ENCODE measurements around the gene AMBP. TPM values are rescaled to one million over a fixed set of nuclear protein-coding genes. Genes with fewer than 3 reads are reported as not detected.

Gene AMBP
- polyA plus RNA-seq, 1 experiment = 0.22 TPM

DNA sequence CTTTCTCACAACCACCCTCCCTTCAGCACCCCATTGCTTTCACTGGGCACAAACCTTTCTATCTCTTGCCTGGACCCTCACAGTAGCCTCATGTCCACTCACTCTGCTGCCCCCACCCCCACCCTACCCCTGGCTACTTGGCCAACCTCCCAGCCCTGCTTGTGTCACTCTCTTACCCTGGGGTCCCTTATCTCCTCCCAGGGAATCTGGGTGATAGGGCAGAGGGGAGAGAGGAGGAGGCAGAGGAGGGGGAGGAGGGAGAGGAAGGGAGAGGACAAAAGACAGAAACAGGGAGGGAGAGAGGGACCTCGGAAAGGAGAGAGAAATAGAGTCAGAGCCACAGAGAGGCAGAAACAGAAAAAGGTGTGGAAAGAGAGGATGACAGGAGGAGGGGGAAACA lies 46.0 kb upstream of the AMBP start:
- Histone ChIP-seq H3K27me3 (ENCODE audit: control insufficient read depth, insufficient read depth, low read length) (peaks cover 22% of the 10 kb centered on the region), H3K4me3 (ENCODE audit: low read depth, low read length) (no peak overlapping the region), H3K36me3 (ENCODE audit: control insufficient read depth, insufficient read depth, low read length) (no peaks in the 10 kb centered on the region)
- DNase-seq (ENCODE audit: low read depth) = no peak
- ChIA-PET POLR2A (no interaction called here), CTCF (interaction anchor here (0.8 kb wide), 1 partner anchor 12 kb away, joined by 3 read pairs; no protein-coding TSS in a partner anchor)
- TF ChIP-seq, protein P1, sequence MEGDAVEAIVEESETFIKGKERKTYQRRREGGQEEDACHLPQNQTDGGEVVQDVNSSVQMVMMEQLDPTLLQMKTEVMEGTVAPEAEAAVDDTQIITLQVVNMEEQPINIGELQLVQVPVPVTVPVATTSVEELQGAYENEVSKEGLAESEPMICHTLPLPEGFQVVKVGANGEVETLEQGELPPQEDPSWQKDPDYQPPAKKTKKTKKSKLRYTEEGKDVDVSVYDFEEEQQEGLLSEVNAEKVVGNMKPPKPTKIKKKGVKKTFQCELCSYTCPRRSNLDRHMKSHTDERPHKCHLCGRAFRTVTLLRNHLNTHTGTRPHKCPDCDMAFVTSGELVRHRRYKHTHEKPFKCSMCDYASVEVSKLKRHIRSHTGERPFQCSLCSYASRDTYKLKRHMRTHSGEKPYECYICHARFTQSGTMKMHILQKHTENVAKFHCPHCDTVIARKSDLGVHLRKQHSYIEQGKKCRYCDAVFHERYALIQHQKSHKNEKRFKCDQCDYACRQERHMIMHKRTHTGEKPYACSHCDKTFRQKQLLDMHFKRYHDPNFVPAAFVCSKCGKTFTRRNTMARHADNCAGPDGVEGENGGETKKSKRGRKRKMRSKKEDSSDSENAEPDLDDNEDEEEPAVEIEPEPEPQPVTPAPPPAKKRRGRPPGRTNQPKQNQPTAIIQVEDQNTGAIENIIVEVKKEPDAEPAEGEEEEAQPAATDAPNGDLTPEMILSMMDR (IDR thresholded peaks at IDR 0.05; ENCODE audit: insufficient read depth, low read depth, low read length) = no peak

GRCh38 chr9:114123031-114123977 lies 45.2 kb upstream of the AMBP start:
- H3K36me3 ChIP-seq (ENCODE audit: control insufficient read depth, insufficient read depth, low read length) = no peaks in the 10 kb centered on the region
- H3K27me3 ChIP-seq (ENCODE audit: control insufficient read depth, insufficient read depth, low read length) = peaks cover 23% of the 10 kb centered on the region
- H3K4me3 ChIP-seq (ENCODE audit: low read depth, low read length) = no peak overlapping the region
- no peak for DNase-seq (ENCODE audit: low read depth)
- TF ChIP-seq, protein P1 (IDR thresholded peaks at IDR 0.05; ENCODE audit: insufficient read depth, low read depth, low read length) = no peak
- ChIA-PET CTCF (interaction anchor here (0.7 to 2.2 kb wide), 5 partner anchors 11 to 181 kb away, joined by 3 to 11 read pairs (median 3); no protein-coding TSS in a partner anchor), POLR2A (no interaction called here)

DNA sequence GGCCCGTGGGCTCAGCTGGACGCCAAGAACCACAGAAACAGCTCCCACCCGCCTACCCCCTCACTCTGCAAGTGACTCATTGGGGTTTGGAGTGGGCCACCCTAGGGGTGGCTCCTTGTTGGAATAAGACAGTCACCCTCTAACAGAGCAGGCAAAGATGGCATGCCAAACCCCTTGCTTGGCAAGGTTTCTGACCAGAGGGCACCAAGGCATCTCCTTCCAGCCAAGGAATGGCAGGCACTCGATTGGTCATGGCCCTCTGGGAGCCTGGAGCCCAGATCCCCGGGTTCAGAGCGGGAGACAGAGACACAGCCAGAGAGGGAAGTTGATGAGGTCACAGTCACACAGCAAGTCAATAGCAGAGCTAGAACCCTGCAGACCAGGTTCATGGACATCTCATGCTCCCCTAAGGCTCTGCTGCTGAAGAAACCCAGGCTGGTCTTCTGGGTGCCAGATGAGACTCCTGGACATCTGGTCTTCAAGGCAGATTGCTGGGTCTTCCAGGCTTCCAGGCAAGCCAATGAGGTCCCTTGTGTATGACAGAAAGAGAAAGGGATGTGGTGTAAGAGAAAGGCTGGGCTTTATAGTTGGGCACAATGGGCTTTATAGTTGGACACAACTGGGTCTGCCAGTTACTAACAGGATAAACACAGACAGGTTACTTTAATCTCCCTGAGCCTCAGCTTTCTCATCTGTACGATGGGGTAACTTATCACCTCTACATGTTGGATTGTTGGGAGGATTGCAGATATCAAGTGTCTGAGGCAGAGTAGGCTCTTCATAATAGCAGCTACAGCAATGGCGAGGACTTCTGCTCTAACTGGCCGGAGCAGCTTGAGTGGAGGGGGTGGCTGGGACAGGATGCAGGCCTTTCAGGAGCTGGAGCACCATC lies 44.3 kb upstream of the AMBP start:
- Histone ChIP-seq H3K27me3 (ENCODE audit: control insufficient read depth, insufficient read depth, low read length) (peaks cover 25% of the 10 kb centered on the region), H3K4me3 (ENCODE audit: low read depth, low read length) (no peak overlapping the region), H3K36me3 (ENCODE audit: control insufficient read depth, insufficient read depth, low read length) (no peaks in the 10 kb centered on the region)
- DNase-seq (ENCODE audit: low read depth) = no peak
- ChIA-PET CTCF (interaction anchor here (0.7 to 2.2 kb wide), 4 partner anchors 11 to 182 kb away, joined by 3 to 11 read pairs (median 4); no protein-coding TSS in a partner anchor), POLR2A (no interaction called here)
- TF ChIP-seq, protein P1 (IDR thresholded peaks at IDR 0.05; ENCODE audit: insufficient read depth, low read depth, low read length) = no peak

DNA sequence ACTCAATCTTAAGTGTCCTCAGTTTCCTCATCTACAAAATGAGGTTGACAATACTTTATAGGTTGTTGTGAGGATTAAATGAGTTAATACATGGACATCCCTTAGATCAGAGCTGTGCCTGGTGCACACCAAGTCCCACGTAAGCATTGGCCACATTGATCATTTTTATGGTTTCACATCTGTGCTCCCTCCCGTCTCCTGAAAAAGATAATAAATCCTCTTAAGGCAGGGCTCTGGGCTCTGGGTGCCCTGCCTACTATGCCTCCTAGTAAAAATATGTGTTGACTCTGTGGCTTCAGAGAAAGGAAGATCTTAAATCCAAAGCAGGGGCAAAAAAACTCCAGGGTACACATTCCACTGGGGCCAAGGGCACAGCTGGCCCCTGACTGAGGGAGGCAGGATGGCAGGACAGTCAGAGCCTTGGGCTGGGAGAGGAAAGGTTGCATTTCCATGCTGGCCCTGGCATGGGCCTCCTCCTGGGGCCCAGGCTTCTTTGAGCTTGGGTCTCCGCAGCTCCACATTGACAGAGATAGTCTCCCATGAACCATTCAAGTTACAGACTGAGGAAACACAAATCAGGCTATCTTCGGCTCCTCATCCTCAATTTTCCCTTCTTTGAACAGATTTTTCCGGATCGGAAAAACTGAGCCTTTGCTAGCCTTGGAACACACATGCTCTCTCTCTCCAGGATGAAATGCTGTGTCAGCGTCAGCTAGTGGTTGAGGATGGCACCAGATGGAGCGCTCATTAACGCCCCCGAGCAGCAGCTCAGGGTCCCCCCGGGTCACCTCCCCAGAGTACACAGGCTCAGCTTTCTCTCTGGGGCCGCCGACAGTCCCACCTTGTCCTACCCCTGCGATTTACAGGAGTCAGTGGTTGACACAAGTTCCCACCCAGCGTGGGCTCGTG lies 43.4 kb upstream of the AMBP start:
- Histone ChIP-seq H3K36me3 (ENCODE audit: control insufficient read depth, insufficient read depth, low read length) (no peaks in the 10 kb centered on the region), H3K27me3 (ENCODE audit: control insufficient read depth, insufficient read depth, low read length) (peaks cover 23% of the 10 kb centered on the region), H3K4me3 (ENCODE audit: low read depth, low read length) (no peak overlapping the region)
- DNase-seq (ENCODE audit: low read depth) = no peak
- POLR2A ChIA-PET = no interaction called here
- CTCF ChIA-PET = interaction anchor here (2.0 to 2.2 kb wide), 2 partner anchors 12 to 13 kb away, joined by 6 to 11 read pairs; no protein-coding TSS in a partner anchor
- TF ChIP-seq, protein P1 (IDR thresholded peaks at IDR 0.05; ENCODE audit: insufficient read depth, low read depth, low read length) = no peak
